GM23338 (cell line): Measurements from ENCODE around the gene SLC25A25. TPM values are rescaled to one million over a fixed set of nuclear protein-coding genes. Genes with fewer than 3 reads are reported as not detected.

Source experiments
- ATAC-seq: fragments of 200-7000 bp; cut with Tn5 transposase; 3 replicates; pipeline ENCODE4 v1.9.1; 2020
- DNase-seq: peaks from one replicate; pipeline ENCODE4 v3.0.0-alpha.2; 2015; ENCODE audit warnings: low spot score
- H2AFZ ChIP-seq: fragments of 200-600 bp; sonication (generic); 2 replicates; pipeline ENCODE4 v1.8.0; 2016; ENCODE audit warnings: antibody characterized with exemption, mild to moderate bottlenecking, moderate library complexity
- H3F3A ChIP-seq: fragments of 200-600 bp; sonication (generic); replicated peaks from 2 replicates; pipeline ENCODE4 v1.8.0; 2017; ENCODE audit warnings: antibody characterized with exemption, mixed run types, low read depth
- H3K27ac ChIP-seq: fragments of 200-600 bp; sonication (generic); 2 replicates; pipeline ENCODE4 v1.6.1; 2016; ENCODE audit warnings: low read depth
- H3K27me3 ChIP-seq: fragments of 200-600 bp; sonication (generic); 2 replicates; pipeline ENCODE4 v1.8.0; 2016; ENCODE audit warnings: mild to moderate bottlenecking, mixed run types, moderate library complexity; ENCODE audit not compliant: insufficient read depth
- H3K36me3 ChIP-seq: fragments of 200-600 bp; sonication (generic); 2 replicates; pipeline ENCODE4 v1.8.0; 2016; ENCODE audit warnings: mild to moderate bottlenecking; ENCODE audit not compliant: insufficient read depth
- H3K4me1 ChIP-seq: fragments of 200-600 bp; sonication (generic); 2 replicates; pipeline ENCODE4 v1.8.0; 2016; ENCODE audit warnings: mild to moderate bottlenecking, moderate library complexity; ENCODE audit not compliant: insufficient read depth
- H3K4me2 ChIP-seq: fragments of 200-600 bp; sonication (generic); 2 replicates; pipeline ENCODE4 v1.7.1; 2017; ENCODE audit warnings: mixed run types
- H3K4me3 ChIP-seq: fragments of 200-600 bp; sonication (generic); 2 replicates; pipeline ENCODE4 v1.6.1; 2016; ENCODE audit warnings: mixed run types
- H3K79me2 ChIP-seq: fragments of 200-600 bp; sonication (generic); replicated peaks from 2 replicates; pipeline ENCODE4 v1.8.0; 2017; ENCODE audit warnings: mild to moderate bottlenecking; ENCODE audit not compliant: insufficient read depth
- H3K9me2 ChIP-seq: fragments of 200-600 bp; sonication (generic); 2 replicates; pipeline ENCODE4 v1.8.0; 2017; ENCODE audit not compliant: insufficient read depth
- H4K20me1 ChIP-seq: fragments of 200-600 bp; sonication (generic); replicated peaks from 2 replicates; pipeline ENCODE4 v1.8.0; 2017; ENCODE audit warnings: mild to moderate bottlenecking; ENCODE audit not compliant: insufficient read depth
- H3K27ac Mint-ChIP-seq: 2 replicates; pipeline ENCODE4 v1.8.0; 2020; ENCODE audit warnings: inconsistent platforms, mild to moderate bottlenecking, moderate library complexity, mixed read lengths
- H3K27me3 Mint-ChIP-seq: 3 replicates; pipeline ENCODE4 v1.8.0; 2022; ENCODE audit warnings: low read depth, mild to moderate bottlenecking, moderate library complexity, mixed read lengths, inconsistent platforms; ENCODE audit not compliant: insufficient read depth, poor library complexity
- H3K36me3 Mint-ChIP-seq: 3 replicates; pipeline ENCODE4 v1.8.0; 2021; ENCODE audit warnings: low read depth, mild to moderate bottlenecking, inconsistent platforms, moderate library complexity, mixed read lengths
- H3K4me1 Mint-ChIP-seq: 3 replicates; pipeline ENCODE4 v1.8.0; 2020; ENCODE audit warnings: mild to moderate bottlenecking, inconsistent platforms, mixed read lengths
- H3K4me3 Mint-ChIP-seq: 3 replicates; pipeline ENCODE4 v1.8.0; 2021; ENCODE audit warnings: moderate library complexity, mild to moderate bottlenecking, inconsistent platforms, mixed read lengths
- H3K9me3 Mint-ChIP-seq: 3 replicates; pipeline ENCODE4 v1.8.0; 2020; ENCODE audit warnings: moderate library complexity, mild to moderate bottlenecking, inconsistent platforms, mixed read lengths
- CREB1 ChIP-seq: fragments of 250-450 bp; sonication (Bioruptor Pico); IDR thresholded peaks from 2 replicates; pipeline ENCODE4 v1.5.0; 2020; ENCODE audit warnings: low read depth, mild to moderate bottlenecking, moderate library complexity
- NANOG ChIP-seq: IDR thresholded peaks from 2 replicates; pipeline ENCODE4 v1.6.1; 2016; ENCODE audit warnings: antibody characterized with exemption, borderline replicate concordance
- POLR2AphosphoS5 ChIP-seq: IDR thresholded peaks from 2 replicates; pipeline ENCODE4 v1.6.1; 2016; ENCODE audit warnings: antibody characterized with exemption, low read depth
- ZNF114 ChIP-seq: fragments of 250-450 bp; sonication (Bioruptor Pico); IDR thresholded peaks from 2 replicates; pipeline ENCODE4 v1.5.0; 2020; ENCODE audit warnings: mild to moderate bottlenecking, moderate library complexity
- polyA plus RNA-seq: library from polyadenylated mRNA; unstranded; fragments of >200 nt; fragmentation: Nextera tagmentation; extraction: Ambion mirVana; gene quantifications from 2 replicates; pipeline ENCODE4 v1.2.1, GENCODE V29; 2016
- total RNA-seq: library from RNA; depleted of rRNA; stranded (reverse); fragments of >200 nt; shearing (Covaris generic); gene quantifications from 2 replicates; pipeline ENCODE4 v1.2.3, GENCODE V29; 2014
- TF ChIP-seq, protein P1 (sequence below), 2 experiments: fragments of 200-600 bp in 1 of 2; sonication (generic) in 1 of 2; conservative IDR thresholded peaks; 2 replicates each; pipeline versions ENCODE4 v1.5.1 to v1.6.1; 2016 to 2017; ENCODE audit warnings: antibody characterized with exemption in 2 of 2, low read depth in 2 of 2, mild to moderate bottlenecking in 2 of 2, moderate library complexity in 1 of 2
- TF ChIP-seq, protein P2 (sequence below): IDR thresholded peaks from one replicate; pipeline ENCODE4 v1.6.1; 2018; ENCODE audit warnings: antibody characterized with exemption; ENCODE audit not compliant: unreplicated experiment
- TF ChIP-seq, protein P3 (sequence below): fragments of 250-450 bp; sonication (Bioruptor Pico); IDR thresholded peaks from 2 replicates; pipeline ENCODE4 v1.5.0; 2020; ENCODE audit warnings: mild to moderate bottlenecking, moderate library complexity

Gene SLC25A25
- total and polyA plus RNA-seq, 2 experiments from 2014 or later, result 7.1 to 27.0 TPM

DNA sequence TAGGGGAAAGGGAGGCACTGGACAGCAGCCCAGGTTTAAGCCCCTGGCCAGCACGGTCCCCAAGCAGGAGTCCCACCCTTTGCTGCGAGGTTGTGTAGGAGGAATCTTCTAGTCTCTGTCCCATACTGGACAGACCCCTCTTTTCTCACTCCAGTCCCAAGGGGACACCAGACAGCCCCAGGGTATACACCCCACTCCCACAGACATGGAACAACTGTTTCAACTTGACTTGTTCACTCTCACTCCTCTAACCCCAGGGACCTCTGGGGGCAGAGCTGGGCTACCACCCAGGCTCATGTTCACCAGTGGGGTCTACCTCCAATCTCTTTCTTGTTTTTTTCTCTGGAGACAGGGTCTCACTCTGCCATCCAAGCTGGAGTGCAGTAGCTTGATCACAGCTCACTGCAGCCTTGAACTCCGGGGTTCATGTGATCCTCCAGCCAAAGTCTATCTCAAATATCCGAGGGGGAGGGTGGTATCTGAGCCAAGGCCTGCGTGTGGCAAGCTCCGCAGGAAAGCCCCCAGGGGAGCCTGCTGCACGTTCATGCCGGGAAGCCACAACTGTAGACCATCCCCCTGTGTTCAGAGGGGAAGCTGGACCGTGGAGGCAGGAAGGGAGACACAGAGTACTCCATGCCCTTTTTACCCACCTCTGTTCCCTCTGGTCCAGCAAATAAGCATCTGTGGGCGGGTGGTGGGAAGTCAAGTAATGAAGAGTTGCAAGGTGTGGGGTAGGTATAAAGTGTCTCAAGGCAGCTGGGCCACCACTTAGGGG, 57.7 kb downstream of the SLC25A25 start:
- Mint-ChIP-seq H3K4me1 (peaks cover 17% of the 10 kb centered on the region), H3K27ac (no peak overlapping the region), H3K4me3 (peak overlapping the region; percentile 87), H3K27me3 (peaks cover 21% of the 10 kb centered on the region), H3K36me3 (peaks cover 51% of the 10 kb centered on the region), H3K9me3 (peaks cover 15% of the 10 kb centered on the region)
- no peak for DNase-seq
- Histone ChIP-seq H4K20me1 (peaks cover 9% of the 10 kb centered on the region), H3K36me3 (0 out of 2 replicates have a peak, but pooled peaks cover 4% of the 10 kb centered on the region), H3K79me2 (peaks cover 25% of the 10 kb centered on the region), H3K4me2 (peak overlapping the region; percentile 98), H3K4me1 (peaks cover 12% of the 10 kb centered on the region; the same call in 1 of the 2 replicates), H3K9me2 (no peaks in the 10 kb centered on the region), H3F3A (peaks cover 5% of the 10 kb centered on the region; the same call in 1 of the 2 replicates), H3K4me3 (peak overlapping the region; percentile 94; the same call in 1 of the 2 replicates), H3K27me3 (no peaks in the 10 kb centered on the region), H3K27ac (no peak overlapping the region), H2AFZ (no peak overlapping the region)
- TF ChIP-seq POLR2AphosphoS5 (no peak), NANOG (no peak), CREB1 (CRISPR knock-in tag) (no peak)
- TF ChIP-seq, protein P1, sequence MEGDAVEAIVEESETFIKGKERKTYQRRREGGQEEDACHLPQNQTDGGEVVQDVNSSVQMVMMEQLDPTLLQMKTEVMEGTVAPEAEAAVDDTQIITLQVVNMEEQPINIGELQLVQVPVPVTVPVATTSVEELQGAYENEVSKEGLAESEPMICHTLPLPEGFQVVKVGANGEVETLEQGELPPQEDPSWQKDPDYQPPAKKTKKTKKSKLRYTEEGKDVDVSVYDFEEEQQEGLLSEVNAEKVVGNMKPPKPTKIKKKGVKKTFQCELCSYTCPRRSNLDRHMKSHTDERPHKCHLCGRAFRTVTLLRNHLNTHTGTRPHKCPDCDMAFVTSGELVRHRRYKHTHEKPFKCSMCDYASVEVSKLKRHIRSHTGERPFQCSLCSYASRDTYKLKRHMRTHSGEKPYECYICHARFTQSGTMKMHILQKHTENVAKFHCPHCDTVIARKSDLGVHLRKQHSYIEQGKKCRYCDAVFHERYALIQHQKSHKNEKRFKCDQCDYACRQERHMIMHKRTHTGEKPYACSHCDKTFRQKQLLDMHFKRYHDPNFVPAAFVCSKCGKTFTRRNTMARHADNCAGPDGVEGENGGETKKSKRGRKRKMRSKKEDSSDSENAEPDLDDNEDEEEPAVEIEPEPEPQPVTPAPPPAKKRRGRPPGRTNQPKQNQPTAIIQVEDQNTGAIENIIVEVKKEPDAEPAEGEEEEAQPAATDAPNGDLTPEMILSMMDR (conservative IDR thresholded peaks at IDR 0.05; ENCODE audit: low read depth in 2 of 2), result no peak
- TF ChIP-seq, protein P2, sequence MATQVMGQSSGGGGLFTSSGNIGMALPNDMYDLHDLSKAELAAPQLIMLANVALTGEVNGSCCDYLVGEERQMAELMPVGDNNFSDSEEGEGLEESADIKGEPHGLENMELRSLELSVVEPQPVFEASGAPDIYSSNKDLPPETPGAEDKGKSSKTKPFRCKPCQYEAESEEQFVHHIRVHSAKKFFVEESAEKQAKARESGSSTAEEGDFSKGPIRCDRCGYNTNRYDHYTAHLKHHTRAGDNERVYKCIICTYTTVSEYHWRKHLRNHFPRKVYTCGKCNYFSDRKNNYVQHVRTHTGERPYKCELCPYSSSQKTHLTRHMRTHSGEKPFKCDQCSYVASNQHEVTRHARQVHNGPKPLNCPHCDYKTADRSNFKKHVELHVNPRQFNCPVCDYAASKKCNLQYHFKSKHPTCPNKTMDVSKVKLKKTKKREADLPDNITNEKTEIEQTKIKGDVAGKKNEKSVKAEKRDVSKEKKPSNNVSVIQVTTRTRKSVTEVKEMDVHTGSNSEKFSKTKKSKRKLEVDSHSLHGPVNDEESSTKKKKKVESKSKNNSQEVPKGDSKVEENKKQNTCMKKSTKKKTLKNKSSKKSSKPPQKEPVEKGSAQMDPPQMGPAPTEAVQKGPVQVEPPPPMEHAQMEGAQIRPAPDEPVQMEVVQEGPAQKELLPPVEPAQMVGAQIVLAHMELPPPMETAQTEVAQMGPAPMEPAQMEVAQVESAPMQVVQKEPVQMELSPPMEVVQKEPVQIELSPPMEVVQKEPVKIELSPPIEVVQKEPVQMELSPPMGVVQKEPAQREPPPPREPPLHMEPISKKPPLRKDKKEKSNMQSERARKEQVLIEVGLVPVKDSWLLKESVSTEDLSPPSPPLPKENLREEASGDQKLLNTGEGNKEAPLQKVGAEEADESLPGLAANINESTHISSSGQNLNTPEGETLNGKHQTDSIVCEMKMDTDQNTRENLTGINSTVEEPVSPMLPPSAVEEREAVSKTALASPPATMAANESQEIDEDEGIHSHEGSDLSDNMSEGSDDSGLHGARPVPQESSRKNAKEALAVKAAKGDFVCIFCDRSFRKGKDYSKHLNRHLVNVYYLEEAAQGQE, result no peak
- no peak for ATAC-seq

DNA sequence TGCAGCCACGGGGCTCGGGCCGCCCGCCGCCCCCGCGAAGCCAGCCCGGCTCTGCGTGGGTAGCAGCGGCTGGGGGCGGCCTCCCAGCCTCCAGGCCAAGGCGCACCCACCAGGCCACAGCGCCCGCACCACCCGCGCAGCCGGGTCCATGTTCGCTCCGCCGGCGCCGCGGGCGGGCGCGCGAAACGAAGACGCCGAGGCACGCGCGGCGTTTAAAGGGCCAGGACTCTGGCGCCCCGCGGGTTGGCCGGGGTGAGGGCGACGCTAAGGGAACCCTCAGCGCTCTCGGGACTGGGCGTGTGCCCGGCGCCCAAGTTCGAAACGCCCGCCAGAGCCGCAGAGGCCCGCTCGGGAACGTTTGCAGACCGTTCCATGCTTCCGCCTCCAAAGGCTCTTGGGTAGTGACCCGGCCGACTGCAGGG, 59.5 kb downstream of the SLC25A25 start, which contains the start of gene PTGES2:
PTGES2 (minus strand) TSS at position 162 of the 422 bp plus-strand sequence; CDS start at position 150, 12 bp downstream.
- Histone ChIP-seq H3K4me3 (peak within 1 kb of the TSS; percentile 94), H3K4me1 (peaks cover 12% of the 10 kb centered on the region; the same call in 1 of the 2 replicates), H3K27me3 (no peaks in the 10 kb centered on the region), H3K4me2 (peak within 1 kb of the TSS; percentile 98), H3F3A (peaks cover 5% of the 10 kb centered on the region; the same call in 1 of the 2 replicates), H2AFZ (peak within 1 kb of the TSS; percentile 97), H4K20me1 (peaks cover 4% of the 10 kb centered on the region), H3K79me2 (peaks cover 25% of the 10 kb centered on the region), H3K27ac (peak within 1 kb of the TSS; percentile 98), H3K36me3 (0 out of 2 replicates have a peak, but pooled peaks cover 4% of the 10 kb centered on the region), H3K9me2 (no peaks in the 10 kb centered on the region)
- Mint-ChIP-seq H3K27ac (peak within 1 kb of the TSS; percentile 99), H3K27me3 (peaks cover 24% of the 10 kb centered on the region), H3K36me3 (peaks cover 38% of the 10 kb centered on the region), H3K4me1 (peaks cover 17% of the 10 kb centered on the region), H3K9me3 (peaks cover 15% of the 10 kb centered on the region), H3K4me3 (peak within 1 kb of the TSS; percentile 98)
- ATAC-seq (peak; percentile 62), DNase-seq (peak; percentile 83)
- TF ChIP-seq, protein P3, sequence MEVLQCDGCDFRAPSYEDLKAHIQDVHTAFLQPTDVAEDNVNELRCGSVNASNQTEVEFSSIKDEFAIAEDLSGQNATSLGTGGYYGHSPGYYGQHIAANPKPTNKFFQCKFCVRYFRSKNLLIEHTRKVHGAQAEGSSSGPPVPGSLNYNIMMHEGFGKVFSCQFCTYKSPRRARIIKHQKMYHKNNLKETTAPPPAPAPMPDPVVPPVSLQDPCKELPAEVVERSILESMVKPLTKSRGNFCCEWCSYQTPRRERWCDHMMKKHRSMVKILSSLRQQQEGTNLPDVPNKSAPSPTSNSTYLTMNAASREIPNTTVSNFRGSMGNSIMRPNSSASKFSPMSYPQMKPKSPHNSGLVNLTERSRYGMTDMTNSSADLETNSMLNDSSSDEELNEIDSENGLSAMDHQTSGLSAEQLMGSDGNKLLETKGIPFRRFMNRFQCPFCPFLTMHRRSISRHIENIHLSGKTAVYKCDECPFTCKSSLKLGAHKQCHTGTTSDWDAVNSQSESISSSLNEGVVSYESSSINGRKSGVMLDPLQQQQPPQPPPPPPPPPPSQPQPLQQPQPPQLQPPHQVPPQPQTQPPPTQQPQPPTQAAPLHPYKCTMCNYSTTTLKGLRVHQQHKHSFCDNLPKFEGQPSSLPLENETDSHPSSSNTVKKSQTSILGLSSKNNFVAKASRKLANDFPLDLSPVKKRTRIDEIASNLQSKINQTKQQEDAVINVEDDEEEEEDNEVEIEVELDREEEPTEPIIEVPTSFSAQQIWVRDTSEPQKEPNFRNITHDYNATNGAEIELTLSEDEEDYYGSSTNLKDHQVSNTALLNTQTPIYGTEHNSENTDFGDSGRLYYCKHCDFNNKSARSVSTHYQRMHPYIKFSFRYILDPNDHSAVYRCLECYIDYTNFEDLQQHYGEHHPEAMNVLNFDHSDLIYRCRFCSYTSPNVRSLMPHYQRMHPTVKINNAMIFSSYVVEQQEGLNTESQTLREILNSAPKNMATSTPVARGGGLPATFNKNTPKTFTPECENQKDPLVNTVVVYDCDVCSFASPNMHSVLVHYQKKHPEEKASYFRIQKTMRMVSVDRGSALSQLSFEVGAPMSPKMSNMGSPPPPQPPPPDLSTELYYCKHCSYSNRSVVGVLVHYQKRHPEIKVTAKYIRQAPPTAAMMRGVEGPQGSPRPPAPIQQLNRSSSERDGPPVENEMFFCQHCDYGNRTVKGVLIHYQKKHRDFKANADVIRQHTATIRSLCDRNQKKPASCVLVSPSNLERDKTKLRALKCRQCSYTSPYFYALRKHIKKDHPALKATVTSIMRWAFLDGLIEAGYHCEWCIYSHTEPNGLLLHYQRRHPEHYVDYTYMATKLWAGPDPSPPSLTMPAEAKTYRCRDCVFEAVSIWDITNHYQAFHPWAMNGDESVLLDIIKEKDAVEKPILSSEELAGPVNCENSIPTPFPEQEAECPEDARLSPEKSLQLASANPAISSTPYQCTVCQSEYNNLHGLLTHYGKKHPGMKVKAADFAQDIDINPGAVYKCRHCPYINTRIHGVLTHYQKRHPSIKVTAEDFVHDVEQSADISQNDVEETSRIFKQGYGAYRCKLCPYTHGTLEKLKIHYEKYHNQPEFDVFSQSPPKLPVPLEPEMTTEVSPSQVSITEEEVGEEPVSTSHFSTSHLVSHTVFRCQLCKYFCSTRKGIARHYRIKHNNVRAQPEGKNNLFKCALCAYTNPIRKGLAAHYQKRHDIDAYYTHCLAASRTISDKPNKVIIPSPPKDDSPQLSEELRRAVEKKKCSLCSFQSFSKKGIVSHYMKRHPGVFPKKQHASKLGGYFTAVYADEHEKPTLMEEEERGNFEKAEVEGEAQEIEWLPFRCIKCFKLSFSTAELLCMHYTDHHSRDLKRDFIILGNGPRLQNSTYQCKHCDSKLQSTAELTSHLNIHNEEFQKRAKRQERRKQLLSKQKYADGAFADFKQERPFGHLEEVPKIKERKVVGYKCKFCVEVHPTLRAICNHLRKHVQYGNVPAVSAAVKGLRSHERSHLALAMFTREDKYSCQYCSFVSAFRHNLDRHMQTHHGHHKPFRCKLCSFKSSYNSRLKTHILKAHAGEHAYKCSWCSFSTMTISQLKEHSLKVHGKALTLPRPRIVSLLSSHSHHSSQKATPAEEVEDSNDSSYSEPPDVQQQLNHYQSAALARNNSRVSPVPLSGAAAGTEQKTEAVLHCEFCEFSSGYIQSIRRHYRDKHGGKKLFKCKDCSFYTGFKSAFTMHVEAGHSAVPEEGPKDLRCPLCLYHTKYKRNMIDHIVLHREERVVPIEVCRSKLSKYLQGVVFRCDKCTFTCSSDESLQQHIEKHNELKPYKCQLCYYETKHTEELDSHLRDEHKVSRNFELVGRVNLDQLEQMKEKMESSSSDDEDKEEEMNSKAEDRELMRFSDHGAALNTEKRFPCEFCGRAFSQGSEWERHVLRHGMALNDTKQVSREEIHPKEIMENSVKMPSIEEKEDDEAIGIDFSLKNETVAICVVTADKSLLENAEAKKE (CRISPR knock-in tag), result no peak
- no peak for TF ChIP-seq ZNF114 (CRISPR knock-in tag)
